ENCODE measurements around the gene SNX30. TPM values are rescaled to one million over a fixed set of nuclear protein-coding genes. Genes with fewer than 3 reads are reported as not detected.

Gene SNX30
- total and polyA plus RNA-seq, 2 experiments from 2014 or later, result 8.5 to 26.7 TPM

DNA sequence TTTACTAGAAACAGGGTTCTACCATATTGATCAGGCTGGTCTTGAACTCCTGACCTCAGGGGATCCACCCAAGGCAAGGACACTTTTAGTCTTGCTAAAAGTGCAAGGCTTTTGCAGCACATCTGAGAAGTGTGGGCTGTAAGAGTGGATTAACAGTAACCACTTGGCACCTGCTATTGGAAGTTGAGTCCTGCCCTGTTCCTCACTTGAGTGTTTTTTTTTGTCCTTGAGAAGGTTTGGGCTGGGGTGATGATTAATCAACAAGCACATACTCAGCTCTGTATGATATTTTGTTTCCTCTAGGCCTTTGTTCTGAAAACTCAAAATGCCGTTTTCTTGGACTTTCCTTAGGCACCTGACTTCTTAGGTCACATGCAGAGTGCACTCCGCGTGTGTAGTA lies 37.4 kb downstream of the SNX30 start:
- H3K4me2 ChIP-seq (ENCODE audit: unreplicated experiment), result no peak overlapping the region

DNA sequence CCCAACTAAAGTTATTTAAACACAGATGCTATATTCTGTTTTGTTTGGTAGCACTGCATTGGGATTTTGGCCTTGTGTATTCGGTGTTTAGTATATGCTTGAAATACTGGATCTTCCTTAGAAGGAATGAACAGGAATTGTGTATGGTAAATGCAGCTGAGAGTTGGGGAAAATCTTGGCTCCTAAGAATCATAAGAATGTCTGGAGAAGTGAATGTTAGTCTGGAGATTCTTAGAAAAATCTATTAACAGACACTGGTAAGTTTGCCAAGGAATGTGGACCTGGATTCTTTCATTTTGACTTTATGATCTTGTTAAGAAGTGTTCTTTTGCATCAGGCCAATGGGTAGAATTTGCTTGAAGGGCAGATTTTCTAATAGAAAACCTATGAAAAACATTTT lies 38.9 kb downstream of the SNX30 start:
- peak; percentile 43 for DNase-seq
- Histone ChIP-seq H3F3A (ENCODE audit: insufficient read depth) (peaks cover 23% of the 10 kb centered on the region), H3K4me3 (peak overlapping the region; percentile 12; the same call in 1 of the 2 replicates), H3K79me2 (ENCODE audit: insufficient read depth) (peaks cover 100% of the 10 kb centered on the region), H4K20me1 (ENCODE audit: insufficient read depth) (peaks cover 3% of the 10 kb centered on the region; the same call in 1 of the 2 replicates), H3K9me2 (ENCODE audit: insufficient read depth) (no peaks in the 10 kb centered on the region), H3K9me3 (ENCODE audit: low read depth) (no peaks in the 10 kb centered on the region), H3K4me2 (ENCODE audit: unreplicated experiment) (peak overlapping the region; percentile 57), H3K27me3 (replicated peaks; ENCODE audit: insufficient read depth) (no peaks in the 10 kb centered on the region), H3K9ac (no peak overlapping the region), H3K27ac (peak overlapping the region; percentile 54), H3K36me3 (ENCODE audit: low read depth) (no peaks in the 10 kb centered on the region), H2AFZ (no peak overlapping the region), H3K4me1 (ENCODE audit: insufficient read depth) (peaks cover 40% of the 10 kb centered on the region)
- TF ChIP-seq EZH2phosphoT487 (IDR thresholded peaks at IDR 0.05; ENCODE audit: insufficient read depth, low read depth) (no peak), EZH2 (IDR thresholded peaks at IDR 0.05; ENCODE audit: insufficient read depth, poor library complexity, severe bottlenecking) (no peak)
- 0 to 4% methylated on average over 1 of the region's 1 CpG for WGBS, 2 experiments (ENCODE audit: low coverage in 1 of 2, low lambda C conversion rate in 2 of 2, missing lambda C conversion rate in 2 of 2)
- in situ Hi-C loops (cut with MboI), result no loop called here

More for the DNA sequence above, 37.4 kb downstream of the SNX30 start:
- Histone ChIP-seq H3K27me3 (replicated peaks; ENCODE audit: insufficient read depth) (no peaks in the 10 kb centered on the region), H3K9me2 (ENCODE audit: insufficient read depth) (no peaks in the 10 kb centered on the region), H3K9ac (no peak overlapping the region), H3K36me3 (ENCODE audit: low read depth) (no peaks in the 10 kb centered on the region), H3F3A (ENCODE audit: insufficient read depth) (peaks cover 23% of the 10 kb centered on the region), H4K20me1 (ENCODE audit: insufficient read depth) (peaks cover 8% of the 10 kb centered on the region; the same call in 1 of the 2 replicates), H3K79me2 (ENCODE audit: insufficient read depth) (peaks cover 100% of the 10 kb centered on the region), H3K4me3 (no peak overlapping the region), H3K9me3 (ENCODE audit: low read depth) (no peaks in the 10 kb centered on the region), H2AFZ (no peak overlapping the region), H3K4me1 (ENCODE audit: insufficient read depth) (peaks cover 32% of the 10 kb centered on the region), H3K27ac (no peak overlapping the region)
- 95 to 98% methylated on average over 3 of the region's 3 CpGs for WGBS, 2 experiments (ENCODE audit: low coverage in 1 of 2, low lambda C conversion rate in 2 of 2, missing lambda C conversion rate in 2 of 2)
- in situ Hi-C loops (cut with MboI), result no loop called here
- no peak for DNase-seq
- TF ChIP-seq EZH2 (IDR thresholded peaks at IDR 0.05; ENCODE audit: insufficient read depth, poor library complexity, severe bottlenecking) (no peak), EZH2phosphoT487 (IDR thresholded peaks at IDR 0.05; ENCODE audit: insufficient read depth, low read depth) (no peak)

GRCh38 chr9:112789891-112790774 lies 39.6 kb downstream of the SNX30 start:
- H4K20me1 ChIP-seq (ENCODE audit: insufficient read depth), result no peaks in the 10 kb centered on the region; the same call in 1 of the 2 replicates
- H3K9me2 ChIP-seq (ENCODE audit: insufficient read depth), result no peaks in the 10 kb centered on the region
- peak; percentile 51 for DNase-seq
- no peaks in the 10 kb centered on the region for H3K9me3 ChIP-seq (ENCODE audit: low read depth)
- no peak overlapping the region for H2AFZ ChIP-seq
- H3K9ac ChIP-seq, result no peak overlapping the region
- peak overlapping the region; percentile 57 for H3K4me2 ChIP-seq (ENCODE audit: unreplicated experiment)
- H3F3A ChIP-seq (ENCODE audit: insufficient read depth), result peaks cover 23% of the 10 kb centered on the region
- peak overlapping the region; percentile 54 for H3K27ac ChIP-seq
- TF ChIP-seq EZH2phosphoT487 (IDR thresholded peaks at IDR 0.05; ENCODE audit: insufficient read depth, low read depth) (no peak), EZH2 (IDR thresholded peaks at IDR 0.05; ENCODE audit: insufficient read depth, poor library complexity, severe bottlenecking) (no peak)
- peak overlapping the region; percentile 12; the same call in 1 of the 2 replicates for H3K4me3 ChIP-seq
- peaks cover 40% of the 10 kb centered on the region for H3K4me1 ChIP-seq (ENCODE audit: insufficient read depth)
- peaks cover 100% of the 10 kb centered on the region for H3K79me2 ChIP-seq (ENCODE audit: insufficient read depth)
- H3K27me3 ChIP-seq (replicated peaks; ENCODE audit: insufficient read depth), result no peaks in the 10 kb centered on the region
- in situ Hi-C loops (cut with MboI), result no loop called here
- no peaks in the 10 kb centered on the region for H3K36me3 ChIP-seq (ENCODE audit: low read depth)
- WGBS, 2 experiments (ENCODE audit: low coverage in 1 of 2, low lambda C conversion rate in 2 of 2, missing lambda C conversion rate in 2 of 2), result 30 to 37% methylated on average over 5 of the region's 5 CpGs

GRCh38 chr9:112792670-112793069 lies 42.1 kb downstream of the SNX30 start:
- no peak for TF ChIP-seq EZH2phosphoT487 (IDR thresholded peaks at IDR 0.05; ENCODE audit: insufficient read depth, low read depth)
- TF ChIP-seq EZH2 (IDR thresholded peaks at IDR 0.05; ENCODE audit: insufficient read depth, poor library complexity, severe bottlenecking), result no peak

More at GRCh38 chr9:112792670-112793069, 42.1 kb downstream of the SNX30 start:
- Histone ChIP-seq H3K4me1 (ENCODE audit: insufficient read depth) (peaks cover 40% of the 10 kb centered on the region), H3K79me2 (ENCODE audit: insufficient read depth) (peaks cover 100% of the 10 kb centered on the region), H2AFZ (0 out of 2 replicates have a peak overlapping the region, but pooled peaks have one; percentile 0), H3K27ac (no peak overlapping the region), H3K4me3 (no peak overlapping the region), H3K4me2 (ENCODE audit: unreplicated experiment) (no peak overlapping the region), H3F3A (ENCODE audit: insufficient read depth) (peaks cover 23% of the 10 kb centered on the region), H3K9ac (no peak overlapping the region), H3K9me3 (ENCODE audit: low read depth) (no peaks in the 10 kb centered on the region), H3K9me2 (ENCODE audit: insufficient read depth) (no peaks in the 10 kb centered on the region), H3K27me3 (replicated peaks; ENCODE audit: insufficient read depth) (no peaks in the 10 kb centered on the region), H4K20me1 (ENCODE audit: insufficient read depth) (no peaks in the 10 kb centered on the region; the same call in 1 of the 2 replicates), H3K36me3 (ENCODE audit: low read depth) (no peaks in the 10 kb centered on the region)
- in situ Hi-C loops (cut with MboI), result no loop called here
- DNase-seq, result no peak
- 100% methylated on average over 1 of the region's 1 CpG for WGBS, 2 experiments (ENCODE audit: low coverage in 1 of 2, low lambda C conversion rate in 2 of 2, missing lambda C conversion rate in 2 of 2)
